ENCODE data around the gene ANKRD60.

The ANKRD60 gene

GRCh38 chr20:58228484-58229197 is at the start of gene ANKRD60:
TSS of gene ANKRD60 (minus strand) at chr20:58228653. CDS start at chr20:58228653, 0 bp downstream.
- in situ Hi-C loops (cut with HindIII; ENCODE audit: low sequenced_read_pairs): loop anchor here (25.0 kb wide), 1 partner anchor 434 kb away; the partner anchor contains the start of gene STX16

GRCh38 chr20:58277578-58278472 is 49.4 kb upstream of the ANKRD60 start:
- in situ Hi-C loops (cut with HindIII; ENCODE audit: low sequenced_read_pairs): no loop called here

- in situ Hi-C loops (cut with HindIII; ENCODE audit: low sequenced_read_pairs): no loop called here
Measured at GRCh38 chr20:58277107-58277506, 48.7 kb upstream of the ANKRD60 start.

GRCh38 chr20:58274384-58274783 is 45.9 kb upstream of the ANKRD60 start:
- in situ Hi-C loops (cut with HindIII; ENCODE audit: low sequenced_read_pairs): no loop called here

- in situ Hi-C loops (cut with HindIII; ENCODE audit: low sequenced_read_pairs): no loop called here
Measured at GRCh38 chr20:58271606-58272351, 43.3 kb upstream of the ANKRD60 start.

- in situ Hi-C loops (cut with HindIII; ENCODE audit: low sequenced_read_pairs): loop anchor here (5.0 kb wide), 1 partner anchor 33 kb away; no protein-coding TSS in a partner anchor
Measured at GRCh38 chr20:58268936-58269619, 40.6 kb upstream of the ANKRD60 start.

- in situ Hi-C loops (cut with HindIII; ENCODE audit: low sequenced_read_pairs): loop anchor here (5.0 kb wide), 1 partner anchor 34 kb away; no protein-coding TSS in a partner anchor
Measured at GRCh38 chr20:58268421-58268821, 40.0 kb upstream of the ANKRD60 start.

- in situ Hi-C loops (cut with HindIII; ENCODE audit: low sequenced_read_pairs): loop anchor here (5.0 kb wide), 1 partner anchor 35 kb away; no protein-coding TSS in a partner anchor
Measured at GRCh38 chr20:58267389-58268215, 39.1 kb upstream of the ANKRD60 start.

- in situ Hi-C loops (cut with HindIII; ENCODE audit: low sequenced_read_pairs): no loop called here
Measured at GRCh38 chr20:58264271-58264670, 35.8 kb upstream of the ANKRD60 start.

GRCh38 chr20:58261660-58262059 is 33.2 kb upstream of the ANKRD60 start:
- in situ Hi-C loops (cut with HindIII; ENCODE audit: low sequenced_read_pairs): no loop called here

GRCh38 chr20:58260006-58260405 is 31.6 kb upstream of the ANKRD60 start:
- in situ Hi-C loops (cut with HindIII; ENCODE audit: low sequenced_read_pairs): no loop called here

- in situ Hi-C loops (cut with HindIII; ENCODE audit: low sequenced_read_pairs): no loop called here
Measured at GRCh38 chr20:58256842-58257241, 28.4 kb upstream of the ANKRD60 start.

GRCh38 chr20:58256307-58256706 is 27.9 kb upstream of the ANKRD60 start:
- in situ Hi-C loops (cut with HindIII; ENCODE audit: low sequenced_read_pairs): no loop called here

GRCh38 chr20:58254890-58255289 is 26.4 kb upstream of the ANKRD60 start:
- in situ Hi-C loops (cut with HindIII; ENCODE audit: low sequenced_read_pairs): no loop called here

GRCh38 chr20:58251979-58252591 is 23.6 kb upstream of the ANKRD60 start:
- in situ Hi-C loops (cut with HindIII; ENCODE audit: low sequenced_read_pairs): no loop called here

GRCh38 chr20:58251348-58251978 is 23.0 kb upstream of the ANKRD60 start:
- in situ Hi-C loops (cut with HindIII; ENCODE audit: low sequenced_read_pairs): no loop called here

- in situ Hi-C loops (cut with HindIII; ENCODE audit: low sequenced_read_pairs): loop anchor here (25.0 kb wide), 1 partner anchor 416 kb away; the partner anchor contains the start of gene STX16
Measured at GRCh38 chr20:58246346-58246745, 17.9 kb upstream of the ANKRD60 start.

- in situ Hi-C loops (cut with HindIII; ENCODE audit: low sequenced_read_pairs): loop anchor here (25.0 kb wide), 1 partner anchor 416 kb away; the partner anchor contains the start of gene STX16
Measured at GRCh38 chr20:58245931-58246330, 17.5 kb upstream of the ANKRD60 start.
